HG02678 (cell line): ENCODE results near the gene C2CD3.

ENCODE experiments used
- ATAC-seq: cut with Tn5 transposase; IDR thresholded peaks from one replicate; pipeline ENCODE4 v1.9.1; 2021; ENCODE audit warnings: mild to moderate bottlenecking, moderate library complexity; ENCODE audit not compliant: unreplicated experiment

C2CD3 gene

DNA sequence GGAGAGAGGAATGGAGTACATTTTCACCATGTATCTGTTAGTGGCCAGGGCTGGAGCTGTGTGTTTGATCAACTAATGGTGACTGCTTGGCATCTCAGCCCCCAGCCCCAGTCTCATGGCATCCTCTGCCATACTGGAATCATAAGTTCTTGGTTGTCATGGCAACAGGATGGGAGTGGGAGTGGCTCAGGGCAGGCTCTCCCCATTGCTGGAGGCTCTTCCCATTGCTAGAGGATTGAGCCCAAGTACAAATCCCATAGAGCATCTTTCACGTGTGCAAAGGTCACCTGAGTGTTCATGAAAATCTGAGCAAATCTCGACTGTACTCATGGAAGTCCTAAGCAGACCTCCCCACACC lies 205.1 kb downstream of the C2CD3 start:
- no peak for ATAC-seq

- no peak for ATAC-seq
These were observed 205.6 kb downstream of the C2CD3 start for GRCh38 chr11:73965076-73965763.

GRCh38 chr11:73963861-73964260 lies 206.9 kb downstream of the C2CD3 start:
- no peak for ATAC-seq
